HepG2 (cell line): ENCODE results near the gene PRSS1. TPM values are rescaled to one million over a fixed set of nuclear protein-coding genes. Genes with fewer than 3 reads are reported as not detected.

Experiments
- POLR2G ChIP-seq: fragments of 200-400 bp; formaldehyde crosslinking; IDR thresholded peaks from 2 replicates; pipeline ENCODE4 v1.6.1; 2018; ENCODE audit warnings: mild to moderate bottlenecking, low read depth, low read length, moderate library complexity
- SP1 ChIP-seq, 2 experiments: fragments of 450-650 bp in 1 of 2; sonication (generic) in 1 of 2; formaldehyde crosslinking in 1 of 2; IDR thresholded peaks; 2 replicates each; pipeline versions ENCODE4 v1.4.0 to v1.6.1; 2016 to 2020; ENCODE audit warnings: missing genetic modification reagents in 1 of 2
- TBX3 ChIP-seq: fragments of 450-650 bp; IDR thresholded peaks from 2 replicates; pipeline ENCODE4 v1.6.1; 2017; ENCODE audit warnings: antibody characterized with exemption, mild to moderate bottlenecking, inconsistent platforms, borderline replicate concordance
- ZFP36 ChIP-seq: fragments of 150-350 bp; IDR thresholded peaks from 2 replicates; pipeline ENCODE4 v1.6.1; 2018; ENCODE audit warnings: borderline replicate concordance, low read length, low read depth; ENCODE audit not compliant: partially characterized antibody
- polyA plus RNA-seq, 8 experiments: library from polyadenylated mRNA; depleted of rRNA in 3 of 8; stranded (reverse) in 7 of 8; unstranded in 1 of 8; fragments of >200 nt; fragmentation: Illumina TruSeq in 4 of 8; extraction: Trizol in 4 of 8; gene quantifications; 2 replicates each; pipeline versions ENCODE4 v1.2.1 to v1.2.3, GENCODE V29; 2011 to 2016; ENCODE audit warnings: low read depth in 4 of 8, missing spikeins in 1 of 8, mixed read lengths in 1 of 8; ENCODE audit not compliant: insufficient read depth in 1 of 8
- total RNA-seq, 5 experiments: library from RNA; depleted of rRNA; stranded (reverse); fragments of >200 nt; fragmentation: Illumina TruSeq; extraction: Trizol; gene quantifications; 2 replicates each; pipeline ENCODE4 v1.2.3, GENCODE V29; 2016; ENCODE audit warnings: low read depth in 1 of 5
- TF ChIP-seq, protein P1 (sequence below): sonication (generic); formaldehyde crosslinking; IDR thresholded peaks from 2 replicates; pipeline ENCODE4 v1.4.0; 2020; ENCODE audit warnings: low read depth, mild to moderate bottlenecking, missing genetic modification reagents
- TF ChIP-seq, protein P2 (sequence below): sonication (generic); formaldehyde crosslinking; IDR thresholded peaks from 2 replicates; pipeline ENCODE4 v1.8.1; 2023; ENCODE audit warnings: mild to moderate bottlenecking, missing genetic modification reagents
- TF ChIP-seq, protein P3 (sequence below): IDR thresholded peaks from 2 replicates; pipeline ENCODE4 v1.4.0; 2020; ENCODE audit warnings: mild to moderate bottlenecking, missing genetic modification reagents

Gene PRSS1
- total and polyA plus RNA-seq, 2 of the 13 experiments (the other 11 are each of a cell fraction or from before 2014, with no cell fraction given): not detected

DNA sequence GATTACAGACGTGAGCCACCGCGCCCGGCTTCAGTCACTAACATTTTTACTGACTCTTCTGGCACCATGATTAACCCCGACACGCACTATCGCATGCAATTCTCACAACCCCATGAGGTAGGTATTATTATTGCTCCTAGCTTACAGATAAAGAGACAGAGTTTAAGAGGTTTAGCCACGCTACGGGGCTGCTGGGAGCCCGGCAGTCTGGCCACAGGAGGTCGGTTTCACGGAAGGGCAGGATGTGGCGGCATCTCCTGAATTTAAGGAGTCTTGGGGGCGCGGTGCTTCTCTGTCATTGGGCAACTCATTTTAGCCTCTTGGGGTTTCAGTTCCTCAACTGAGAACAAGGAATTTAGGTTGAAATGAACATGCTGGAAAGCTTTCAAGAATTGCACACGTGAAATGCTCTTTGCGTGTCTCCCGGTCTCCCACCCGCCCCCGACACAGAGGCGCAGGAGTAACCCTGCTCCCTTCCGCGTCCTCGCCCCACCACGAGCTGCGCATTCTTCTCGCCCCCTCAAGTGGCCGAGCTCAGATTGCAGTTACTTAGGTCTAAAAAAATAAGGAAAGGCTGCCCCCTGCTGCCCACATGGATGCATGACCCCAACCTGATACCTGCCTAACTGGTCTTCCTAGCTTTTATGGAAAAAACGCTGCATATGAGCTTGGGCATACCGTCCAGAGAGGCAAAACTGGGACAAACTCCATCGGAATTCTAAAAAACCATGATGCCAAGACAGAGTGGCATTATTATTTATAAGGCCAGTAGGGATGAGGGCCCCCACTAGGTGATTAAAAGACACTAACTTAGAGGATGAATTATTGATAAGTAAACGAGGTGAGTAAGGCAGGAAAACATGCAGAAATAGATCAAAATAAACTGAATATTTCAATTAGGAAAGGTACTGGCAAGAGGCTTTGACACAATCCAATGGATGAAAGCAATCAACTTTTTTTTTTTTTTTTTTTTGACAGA, 33.9 kb downstream of the PRSS1 start (continued):
- TF ChIP-seq, protein P1, sequence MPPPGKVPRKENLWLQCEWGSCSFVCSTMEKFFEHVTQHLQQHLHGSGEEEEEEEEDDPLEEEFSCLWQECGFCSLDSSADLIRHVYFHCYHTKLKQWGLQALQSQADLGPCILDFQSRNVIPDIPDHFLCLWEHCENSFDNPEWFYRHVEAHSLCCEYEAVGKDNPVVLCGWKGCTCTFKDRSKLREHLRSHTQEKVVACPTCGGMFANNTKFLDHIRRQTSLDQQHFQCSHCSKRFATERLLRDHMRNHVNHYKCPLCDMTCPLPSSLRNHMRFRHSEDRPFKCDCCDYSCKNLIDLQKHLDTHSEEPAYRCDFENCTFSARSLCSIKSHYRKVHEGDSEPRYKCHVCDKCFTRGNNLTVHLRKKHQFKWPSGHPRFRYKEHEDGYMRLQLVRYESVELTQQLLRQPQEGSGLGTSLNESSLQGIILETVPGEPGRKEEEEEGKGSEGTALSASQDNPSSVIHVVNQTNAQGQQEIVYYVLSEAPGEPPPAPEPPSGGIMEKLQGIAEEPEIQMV: peak; percentile 81
- TF ChIP-seq, protein P2, sequence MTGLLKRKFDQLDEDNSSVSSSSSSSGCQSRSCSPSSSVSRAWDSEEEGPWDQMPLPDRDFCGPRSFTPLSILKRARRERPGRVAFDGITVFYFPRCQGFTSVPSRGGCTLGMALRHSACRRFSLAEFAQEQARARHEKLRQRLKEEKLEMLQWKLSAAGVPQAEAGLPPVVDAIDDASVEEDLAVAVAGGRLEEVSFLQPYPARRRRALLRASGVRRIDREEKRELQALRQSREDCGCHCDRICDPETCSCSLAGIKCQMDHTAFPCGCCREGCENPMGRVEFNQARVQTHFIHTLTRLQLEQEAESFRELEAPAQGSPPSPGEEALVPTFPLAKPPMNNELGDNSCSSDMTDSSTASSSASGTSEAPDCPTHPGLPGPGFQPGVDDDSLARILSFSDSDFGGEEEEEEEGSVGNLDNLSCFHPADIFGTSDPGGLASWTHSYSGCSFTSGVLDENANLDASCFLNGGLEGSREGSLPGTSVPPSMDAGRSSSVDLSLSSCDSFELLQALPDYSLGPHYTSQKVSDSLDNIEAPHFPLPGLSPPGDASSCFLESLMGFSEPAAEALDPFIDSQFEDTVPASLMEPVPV (CRISPR knock-in tag): no peak
- no peak for TF ChIP-seq SP1 (IDR thresholded peaks at IDR 0.05)
- no peak for TF ChIP-seq SP1 (CRISPR knock-in tag; IDR thresholded peaks at IDR 0.05)
- no peak for TF ChIP-seq POLR2G
- TF ChIP-seq, protein P3, sequence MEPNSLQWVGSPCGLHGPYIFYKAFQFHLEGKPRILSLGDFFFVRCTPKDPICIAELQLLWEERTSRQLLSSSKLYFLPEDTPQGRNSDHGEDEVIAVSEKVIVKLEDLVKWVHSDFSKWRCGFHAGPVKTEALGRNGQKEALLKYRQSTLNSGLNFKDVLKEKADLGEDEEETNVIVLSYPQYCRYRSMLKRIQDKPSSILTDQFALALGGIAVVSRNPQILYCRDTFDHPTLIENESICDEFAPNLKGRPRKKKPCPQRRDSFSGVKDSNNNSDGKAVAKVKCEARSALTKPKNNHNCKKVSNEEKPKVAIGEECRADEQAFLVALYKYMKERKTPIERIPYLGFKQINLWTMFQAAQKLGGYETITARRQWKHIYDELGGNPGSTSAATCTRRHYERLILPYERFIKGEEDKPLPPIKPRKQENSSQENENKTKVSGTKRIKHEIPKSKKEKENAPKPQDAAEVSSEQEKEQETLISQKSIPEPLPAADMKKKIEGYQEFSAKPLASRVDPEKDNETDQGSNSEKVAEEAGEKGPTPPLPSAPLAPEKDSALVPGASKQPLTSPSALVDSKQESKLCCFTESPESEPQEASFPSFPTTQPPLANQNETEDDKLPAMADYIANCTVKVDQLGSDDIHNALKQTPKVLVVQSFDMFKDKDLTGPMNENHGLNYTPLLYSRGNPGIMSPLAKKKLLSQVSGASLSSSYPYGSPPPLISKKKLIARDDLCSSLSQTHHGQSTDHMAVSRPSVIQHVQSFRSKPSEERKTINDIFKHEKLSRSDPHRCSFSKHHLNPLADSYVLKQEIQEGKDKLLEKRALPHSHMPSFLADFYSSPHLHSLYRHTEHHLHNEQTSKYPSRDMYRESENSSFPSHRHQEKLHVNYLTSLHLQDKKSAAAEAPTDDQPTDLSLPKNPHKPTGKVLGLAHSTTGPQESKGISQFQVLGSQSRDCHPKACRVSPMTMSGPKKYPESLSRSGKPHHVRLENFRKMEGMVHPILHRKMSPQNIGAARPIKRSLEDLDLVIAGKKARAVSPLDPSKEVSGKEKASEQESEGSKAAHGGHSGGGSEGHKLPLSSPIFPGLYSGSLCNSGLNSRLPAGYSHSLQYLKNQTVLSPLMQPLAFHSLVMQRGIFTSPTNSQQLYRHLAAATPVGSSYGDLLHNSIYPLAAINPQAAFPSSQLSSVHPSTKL (CRISPR knock-in tag): 0 out of 2 replicates have a peak, but pooled peaks have one; percentile 17
- no peak for TF ChIP-seq TBX3
- TF ChIP-seq ZFP36: peak; percentile 96
